NCI-H510A (cell line): Measurements from ENCODE around the gene NPTX1.
"Not testable (repeated sequence)": the region's sequence is repeated elsewhere in the genome, so short reads cannot be mapped to it uniquely, and the experiment has no call there.

ENCODE experiments used
- DNase-seq: peaks from one replicate; lab custom pipeline; 2025; lab: John Stamatoyannopoulos, UW

The NPTX1 gene

GRCh38 chr17:80475910-80476876 lies at the start of gene NPTX1:
Gene NPTX1, minus strand, starts transcription at chr17:80476607. Its CDS starts 161 bp downstream, at chr17:80476446.
- DNase-seq = peak; percentile 61

GRCh38 chr17:80523956-80524712 lies 47.7 kb upstream of the NPTX1 start:
- no peak for DNase-seq

GRCh38 chr17:80523054-80523744 lies 46.8 kb upstream of the NPTX1 start:
- no peak for DNase-seq

GRCh38 chr17:80520810-80521455 lies 44.5 kb upstream of the NPTX1 start:
- no peak for DNase-seq

- DNase-seq = no peak
Observed at GRCh38 chr17:80519091-80519781, 42.8 kb upstream of the NPTX1 start.

GRCh38 chr17:80518392-80518791 lies 42.0 kb upstream of the NPTX1 start:
- DNase-seq = no peak

- DNase-seq = no peak
Observed at GRCh38 chr17:80517641-80518040, 41.2 kb upstream of the NPTX1 start.

- DNase-seq = no peak
Observed at GRCh38 chr17:80516171-80516932, 39.9 kb upstream of the NPTX1 start.

- no peak for DNase-seq
Observed at GRCh38 chr17:80513892-80514291, 37.5 kb upstream of the NPTX1 start.

- no peak for DNase-seq
Observed at GRCh38 chr17:80513201-80513600, 36.8 kb upstream of the NPTX1 start.

- no peak for DNase-seq
Observed at GRCh38 chr17:80512233-80512632, 35.8 kb upstream of the NPTX1 start.

GRCh38 chr17:80511222-80512180 lies 35.1 kb upstream of the NPTX1 start:
- no peak for DNase-seq

- no peak for DNase-seq
Observed at GRCh38 chr17:80510772-80511171, 34.4 kb upstream of the NPTX1 start.

- DNase-seq = no peak
Observed at GRCh38 chr17:80510132-80510531, 33.7 kb upstream of the NPTX1 start.

GRCh38 chr17:80509311-80509710 lies 32.9 kb upstream of the NPTX1 start:
- DNase-seq = no peak

- DNase-seq = no peak
Observed at GRCh38 chr17:80507965-80508364, 31.6 kb upstream of the NPTX1 start.

- not testable (repeated sequence) for DNase-seq
Observed at GRCh38 chr17:80507177-80507576, 30.8 kb upstream of the NPTX1 start.

- DNase-seq = no peak
Observed at GRCh38 chr17:80504686-80505413, 28.4 kb upstream of the NPTX1 start.

- no peak for DNase-seq
Observed at GRCh38 chr17:80503921-80504320, 27.5 kb upstream of the NPTX1 start.
